Esophagus muscularis mucosa (tissue), 3 donors: ENCODE results near the gene SDK1.

Experiments
- CTCF ChIP-seq, 3 experiments: fragments of 200-600 bp in 2 of 3; fragments of 450-650 bp in 1 of 3; sonication (generic) in 2 of 3; IDR thresholded peaks; one replicate each; pipeline ENCODE4 v1.5.1; 2017 to 2019; ENCODE audit warnings: antibody characterized with exemption in 3 of 3, mild to moderate bottlenecking in 2 of 3, moderate library complexity in 1 of 3
- POLR2A ChIP-seq: fragments of 450-650 bp; IDR thresholded peaks from one replicate; pipeline ENCODE4 v1.6.1; 2017; ENCODE audit warnings: antibody characterized with exemption, moderate library complexity, mild to moderate bottlenecking, low read depth
- POLR2AphosphoS5 ChIP-seq, 2 donors: sonication (generic); formaldehyde crosslinking; IDR thresholded peaks; one replicate each; pipeline ENCODE4 v1.6.1; 2017; ENCODE audit warnings: antibody characterized with exemption in 2 of 2

- TF ChIP-seq POLR2A (no peak), CTCF (IDR thresholded peaks at IDR 0.05) (no peak), POLR2AphosphoS5 (IDR thresholded peaks at IDR 0.05) (no peak)
Measured at GRCh38 chr7:3981281-3981680, 680.2 kb downstream of the SDK1 start.
